Measurements from ENCODE around the gene WAPL. TPM values are rescaled to one million over a fixed set of nuclear protein-coding genes. Genes with fewer than 3 reads are reported as not detected.

Gene WAPL
- total and polyA plus RNA-seq, 2 of the 13 experiments (the other 11 are each of a cell fraction or from before 2014, with no cell fraction given) = 13.2 to 43.5 TPM

DNA sequence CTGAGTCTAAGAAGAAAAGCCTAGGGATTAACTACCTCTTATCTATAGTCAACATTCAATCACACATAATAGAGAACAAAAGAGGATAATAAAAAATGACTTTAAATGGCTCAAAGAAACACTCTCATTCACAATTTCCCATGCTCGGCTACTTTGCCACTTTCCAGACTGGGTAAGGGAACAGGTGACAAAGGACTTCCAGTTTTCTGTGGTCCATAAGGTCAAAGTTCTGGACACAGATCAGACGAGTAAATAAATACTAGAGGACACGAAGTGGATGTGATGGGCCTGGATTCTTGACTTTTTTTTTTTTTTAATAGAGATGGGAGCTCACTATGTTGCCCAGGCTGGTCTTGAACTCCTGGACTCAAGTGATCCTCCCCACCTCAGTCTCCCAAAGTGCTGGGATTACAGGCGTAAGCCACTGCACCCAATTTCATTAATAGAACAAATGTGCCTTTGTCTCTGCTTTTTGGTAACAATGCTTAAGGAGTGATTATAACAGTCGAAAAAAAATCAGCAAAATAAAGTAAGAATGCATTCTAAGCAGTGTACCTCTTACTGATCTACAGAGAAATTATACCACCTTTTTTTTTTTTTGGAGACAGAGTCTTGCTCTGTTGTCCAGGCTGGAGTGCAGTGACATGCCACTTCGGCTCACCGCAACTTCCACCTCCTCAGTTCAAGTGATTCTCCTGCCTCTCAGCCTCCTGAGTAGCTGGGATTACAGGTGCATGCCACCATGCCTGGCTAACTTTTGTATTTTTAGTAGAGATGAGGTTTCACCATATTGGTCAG, 70.6 kb downstream of the WAPL start:
- CTCF ChIA-PET (ENCODE audit: low intra/inter-chr PET ratio, low total read pairs) = no interaction called here
- no peaks in the 10 kb centered on the region for H3K9me3 ChIP-seq (ENCODE audit: low read length)
- in situ Hi-C loops (cut with HindIII; ENCODE audit: extremely low pct_ligation_motif_present, low pct_unique_long_range_greater_than_20kb) (no loop called here), intact Hi-C loops (cut with micrococcal nuclease; ENCODE audit: unreplicated experiment) (loop anchor here (1.0 to 10.0 kb wide), 3 partner anchors 10 to 134 kb away; no protein-coding TSS in a partner anchor)
- peaks cover 8 to 50% of the 10 kb centered on the region in 2 experiments for H3K36me3 ChIP-seq (replicated peaks in 1 of 2; ENCODE audit: control insufficient read depth in 1 of 2, insufficient read depth in 2 of 2, low read length in 2 of 2)
- H3K27ac ChIP-seq (ENCODE audit: extremely low read length, insufficient read depth, low read length) = peak overlapping the region; percentile 33
- peak; percentile 77 for ATAC-seq
- H3K79me2 ChIP-seq (ENCODE audit: insufficient read depth, low read length) = no peaks in the 10 kb centered on the region
- H3K4me2 ChIP-seq (ENCODE audit: low read depth, low read length) = no peak overlapping the region; the same call in 1 of the 2 replicates
- no peak overlapping the region for H3K9ac ChIP-seq (ENCODE audit: insufficient read depth, low read depth, low read length)
- H2AFZ ChIP-seq (ENCODE audit: low read length) = no peak overlapping the region
- peak; percentile 74 for DNase-seq (ENCODE audit: low spot score)
- WGBS (ENCODE audit: low lambda C conversion rate) = 62% methylated on average over 7 of the region's 7 CpGs
- POLR2A ChIA-PET = interaction anchor here (0.8 kb wide), 1 partner anchor 13 kb away, joined by 4 read pairs; no protein-coding TSS in a partner anchor
- no peak overlapping the region for H3K4me3 ChIP-seq (replicated peaks in 1 of 3; ENCODE audit: insufficient read depth in 1 of 3, low read depth in 2 of 3, low read length in 3 of 3)
- BruUV-seq (replicated peaks) = no TSS peak
- H4K20me1 ChIP-seq (ENCODE audit: insufficient read depth, low read length) = no peaks in the 10 kb centered on the region
- H3K4me1 ChIP-seq (ENCODE audit: insufficient read depth, low read length) = peaks cover 30% of the 10 kb centered on the region
- FAIRE-seq = no peak
- no peaks in the 10 kb centered on the region for H3K27me3 ChIP-seq (ENCODE audit: control insufficient read depth in 1 of 2, insufficient read depth in 2 of 2, low read length in 2 of 2)
- TF ChIP-seq ZFP36 (IDR thresholded peaks at IDR 0.05; ENCODE audit: borderline replicate concordance, low read depth, low read length, partially characterized antibody) (no peak), ZNF629 (CRISPR knock-in tag; conservative IDR thresholded peaks at IDR 0.05) (0 out of 2 replicates have a peak, but pooled peaks have one; percentile 15), RARA (CRISPR knock-in tag; IDR thresholded peaks at IDR 0.05) (peak; percentile 57), HNF4A (CRISPR knock-in tag; IDR thresholded peaks at IDR 0.05) (peak; percentile 74), MAFG (CRISPR knock-in tag; IDR thresholded peaks at IDR 0.05) (no peak), NCOA2 (CRISPR knock-in tag; IDR thresholded peaks at IDR 0.05) (0 out of 2 replicates have a peak, but pooled peaks have one; percentile 24), ERF (CRISPR knock-in tag; IDR thresholded peaks at IDR 0.05) (0 out of 2 replicates have a peak, but pooled peaks have one; percentile 19), ZNF761 (CRISPR knock-in tag; conservative IDR thresholded peaks at IDR 0.05) (no peak), TOE1 (CRISPR knock-in tag; IDR thresholded peaks at IDR 0.05) (no peak), STAG1 (CRISPR knock-in tag; IDR thresholded peaks at IDR 0.05) (0 out of 2 replicates have a peak, but pooled peaks have one; percentile 4), NCOR1 (IDR thresholded peaks at IDR 0.05; ENCODE audit: borderline replicate concordance, low read length) (peak; percentile 65; the same call in 1 of the 2 replicates), BCL6 (CRISPR knock-in tag; IDR thresholded peaks at IDR 0.05) (peak; percentile 53; the same call in 1 of the 2 replicates), ZNF841 (CRISPR knock-in tag; IDR thresholded peaks at IDR 0.05; ENCODE audit: borderline replicate concordance) (no peak), TEAD3 (CRISPR knock-in tag; optimal IDR thresholded peaks at IDR 0.05; ENCODE audit: borderline replicate concordance) (peak; percentile 47), ZMYM3 (CRISPR knock-in tag; IDR thresholded peaks at IDR 0.05) (0 out of 2 replicates have a peak, but pooled peaks have one; percentile 12), ZMYM2 (CRISPR knock-in tag; IDR thresholded peaks at IDR 0.05) (0 out of 2 replicates have a peak, but pooled peaks have one; percentile 16)
- TF ChIP-seq, protein P1, sequence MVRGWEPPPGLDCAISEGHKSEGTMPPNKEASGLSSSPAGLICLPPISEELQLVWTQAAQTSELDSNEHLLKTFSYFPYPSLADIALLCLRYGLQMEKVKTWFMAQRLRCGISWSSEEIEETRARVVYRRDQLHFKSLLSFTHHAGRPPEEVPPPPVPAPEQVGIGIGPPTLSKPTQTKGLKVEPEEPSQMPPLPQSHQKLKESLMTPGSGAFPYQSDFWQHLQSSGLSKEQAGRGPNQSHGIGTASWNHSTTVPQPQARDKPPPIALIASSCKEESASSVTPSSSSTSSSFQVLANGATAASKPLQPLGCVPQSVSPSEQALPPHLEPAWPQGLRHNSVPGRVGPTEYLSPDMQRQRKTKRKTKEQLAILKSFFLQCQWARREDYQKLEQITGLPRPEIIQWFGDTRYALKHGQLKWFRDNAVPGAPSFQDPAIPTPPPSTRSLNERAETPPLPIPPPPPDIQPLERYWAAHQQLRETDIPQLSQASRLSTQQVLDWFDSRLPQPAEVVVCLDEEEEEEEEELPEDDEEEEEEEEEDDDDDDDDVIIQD (CRISPR knock-in tag; IDR thresholded peaks at IDR 0.05; ENCODE audit: low read depth) = peak; percentile 83; the same call in 1 of the 2 replicates
- TF ChIP-seq, protein P2, sequence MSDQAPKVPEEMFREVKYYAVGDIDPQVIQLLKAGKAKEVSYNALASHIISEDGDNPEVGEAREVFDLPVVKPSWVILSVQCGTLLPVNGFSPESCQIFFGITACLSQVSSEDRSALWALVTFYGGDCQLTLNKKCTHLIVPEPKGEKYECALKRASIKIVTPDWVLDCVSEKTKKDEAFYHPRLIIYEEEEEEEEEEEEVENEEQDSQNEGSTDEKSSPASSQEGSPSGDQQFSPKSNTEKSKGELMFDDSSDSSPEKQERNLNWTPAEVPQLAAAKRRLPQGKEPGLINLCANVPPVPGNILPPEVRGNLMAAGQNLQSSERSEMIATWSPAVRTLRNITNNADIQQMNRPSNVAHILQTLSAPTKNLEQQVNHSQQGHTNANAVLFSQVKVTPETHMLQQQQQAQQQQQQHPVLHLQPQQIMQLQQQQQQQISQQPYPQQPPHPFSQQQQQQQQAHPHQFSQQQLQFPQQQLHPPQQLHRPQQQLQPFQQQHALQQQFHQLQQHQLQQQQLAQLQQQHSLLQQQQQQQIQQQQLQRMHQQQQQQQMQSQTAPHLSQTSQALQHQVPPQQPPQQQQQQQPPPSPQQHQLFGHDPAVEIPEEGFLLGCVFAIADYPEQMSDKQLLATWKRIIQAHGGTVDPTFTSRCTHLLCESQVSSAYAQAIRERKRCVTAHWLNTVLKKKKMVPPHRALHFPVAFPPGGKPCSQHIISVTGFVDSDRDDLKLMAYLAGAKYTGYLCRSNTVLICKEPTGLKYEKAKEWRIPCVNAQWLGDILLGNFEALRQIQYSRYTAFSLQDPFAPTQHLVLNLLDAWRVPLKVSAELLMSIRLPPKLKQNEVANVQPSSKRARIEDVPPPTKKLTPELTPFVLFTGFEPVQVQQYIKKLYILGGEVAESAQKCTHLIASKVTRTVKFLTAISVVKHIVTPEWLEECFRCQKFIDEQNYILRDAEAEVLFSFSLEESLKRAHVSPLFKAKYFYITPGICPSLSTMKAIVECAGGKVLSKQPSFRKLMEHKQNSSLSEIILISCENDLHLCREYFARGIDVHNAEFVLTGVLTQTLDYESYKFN (CRISPR knock-in tag; conservative IDR thresholded peaks at IDR 0.05) = peak; percentile 68
